SK-N-MC (cell line): ENCODE results near the gene AGGF1.
"Not testable (repeated sequence)": the region's sequence is repeated elsewhere in the genome, so short reads cannot be mapped to it uniquely, and the experiment has no call there.

Source experiments
- DNase-seq: peaks from one replicate; pipeline ENCODE4 v3.0.0-alpha.2; 2011; ENCODE audit warnings: low read depth, low spot score
- H3K27ac ChIP-seq: fragments of 200-600 bp; sonication (generic); 2 replicates; pipeline ENCODE4 v1.5.1; 2016; ENCODE audit warnings: mixed run types
- H3K36me3 ChIP-seq: fragments of 200-600 bp; sonication (generic); 2 replicates; pipeline ENCODE4 v1.6.1; 2017; ENCODE audit warnings: antibody characterized with exemption, low read length, mixed read lengths; ENCODE audit not compliant: insufficient read depth
- H3K4me3 ChIP-seq: fragments of 200-600 bp; sonication (generic); 2 replicates; pipeline ENCODE4 v1.5.1; 2016
- H3K9ac ChIP-seq: fragments of 200-600 bp; sonication (generic); 2 replicates; pipeline ENCODE4 v1.8.0; 2017; ENCODE audit warnings: mixed run types, mixed read lengths; ENCODE audit not compliant: insufficient read length
- H3K9me3 ChIP-seq: fragments of 200-600 bp; sonication (generic); 2 replicates; pipeline ENCODE4 v1.6.1; 2017; ENCODE audit warnings: low read depth, mild to moderate bottlenecking, antibody characterized with exemption, low read length, moderate library complexity, mixed read lengths
- EZH2 ChIP-seq: fragments of 200-600 bp; sonication (generic); IDR thresholded peaks from one replicate; pipeline ENCODE4 v1.6.1; 2017; ENCODE audit warnings: antibody characterized with exemption
- FOXP2 ChIP-seq: optimal IDR thresholded peaks from 2 replicates; pipeline ENCODE3; 2011; ENCODE audit warnings: mild to moderate bottlenecking, moderate library complexity; ENCODE audit not compliant: insufficient read depth; ENCODE audit errors: extremely low read length, control extremely low read depth
- POLR2AphosphoS5 ChIP-seq: IDR thresholded peaks from 2 replicates; pipeline ENCODE4 v1.6.1; 2012; ENCODE audit warnings: mild to moderate bottlenecking, low read depth, low read length, borderline replicate concordance

AGGF1 gene, protein sequence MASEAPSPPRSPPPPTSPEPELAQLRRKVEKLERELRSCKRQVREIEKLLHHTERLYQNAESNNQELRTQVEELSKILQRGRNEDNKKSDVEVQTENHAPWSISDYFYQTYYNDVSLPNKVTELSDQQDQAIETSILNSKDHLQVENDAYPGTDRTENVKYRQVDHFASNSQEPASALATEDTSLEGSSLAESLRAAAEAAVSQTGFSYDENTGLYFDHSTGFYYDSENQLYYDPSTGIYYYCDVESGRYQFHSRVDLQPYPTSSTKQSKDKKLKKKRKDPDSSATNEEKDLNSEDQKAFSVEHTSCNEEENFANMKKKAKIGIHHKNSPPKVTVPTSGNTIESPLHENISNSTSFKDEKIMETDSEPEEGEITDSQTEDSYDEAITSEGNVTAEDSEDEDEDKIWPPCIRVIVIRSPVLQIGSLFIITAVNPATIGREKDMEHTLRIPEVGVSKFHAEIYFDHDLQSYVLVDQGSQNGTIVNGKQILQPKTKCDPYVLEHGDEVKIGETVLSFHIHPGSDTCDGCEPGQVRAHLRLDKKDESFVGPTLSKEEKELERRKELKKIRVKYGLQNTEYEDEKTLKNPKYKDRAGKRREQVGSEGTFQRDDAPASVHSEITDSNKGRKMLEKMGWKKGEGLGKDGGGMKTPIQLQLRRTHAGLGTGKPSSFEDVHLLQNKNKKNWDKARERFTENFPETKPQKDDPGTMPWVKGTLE

DNA sequence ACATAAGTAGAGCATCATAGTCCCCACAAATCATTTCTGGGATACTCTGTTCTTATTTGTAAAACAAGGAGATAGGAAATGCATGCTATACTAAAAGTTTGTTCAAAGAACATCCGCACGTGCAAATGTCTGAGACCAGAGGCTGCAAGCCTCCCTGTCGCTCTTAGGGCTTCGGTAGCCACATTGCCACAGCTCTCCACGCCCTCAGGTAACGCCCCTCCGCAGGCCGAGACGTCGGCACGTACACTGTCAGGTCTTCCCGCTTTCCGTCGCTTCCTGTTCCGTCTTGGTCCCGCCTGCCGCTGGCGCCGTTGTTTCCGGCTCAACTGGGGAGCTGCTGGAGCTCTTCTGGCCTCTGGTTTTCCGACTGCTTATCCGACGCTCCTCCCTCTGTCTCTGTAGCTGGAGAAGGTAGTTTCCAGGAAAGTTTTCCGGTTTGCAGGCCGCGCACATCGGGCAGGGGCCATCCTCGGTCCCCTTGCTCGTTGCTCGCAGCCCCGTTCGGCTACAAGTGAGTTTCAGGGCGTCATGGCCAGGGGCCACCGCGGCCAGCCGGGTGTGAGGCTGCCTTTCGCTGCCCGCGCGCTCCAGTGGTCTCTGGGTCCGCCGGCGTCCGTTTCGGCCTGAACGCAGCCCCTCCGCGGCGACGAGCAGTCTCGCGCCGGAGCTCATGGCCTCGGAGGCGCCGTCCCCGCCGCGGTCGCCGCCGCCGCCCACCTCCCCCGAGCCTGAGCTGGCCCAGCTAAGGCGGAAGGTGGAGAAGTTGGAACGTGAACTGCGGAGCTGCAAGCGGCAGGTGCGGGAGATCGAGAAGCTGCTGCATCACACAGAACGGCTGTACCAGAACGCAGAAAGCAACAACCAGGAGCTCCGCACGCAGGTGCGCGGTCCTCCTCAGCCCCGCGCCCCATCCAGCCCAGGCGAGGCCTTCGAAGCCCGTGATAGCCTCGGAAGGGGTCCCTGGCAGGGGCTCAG, at the start of gene AGGF1:
Gene AGGF1 (plus strand): TSS at position 308 of the 975 bp plus-strand sequence. CDS start 363 bp downstream, at position 671.
- Histone ChIP-seq H3K27ac (peak within 1 kb of the TSS; percentile 84), H3K36me3 (peaks cover 5% of the 10 kb centered on the region), H3K9me3 (no peaks in the 10 kb centered on the region), H3K9ac (peak within 1 kb of the TSS; percentile 97), H3K4me3 (peak within 1 kb of the TSS; percentile 85)
- peak; percentile 77 for DNase-seq
- TF ChIP-seq POLR2AphosphoS5 (peak; percentile 98), EZH2 (no peak), FOXP2 (no peak)

DNA sequence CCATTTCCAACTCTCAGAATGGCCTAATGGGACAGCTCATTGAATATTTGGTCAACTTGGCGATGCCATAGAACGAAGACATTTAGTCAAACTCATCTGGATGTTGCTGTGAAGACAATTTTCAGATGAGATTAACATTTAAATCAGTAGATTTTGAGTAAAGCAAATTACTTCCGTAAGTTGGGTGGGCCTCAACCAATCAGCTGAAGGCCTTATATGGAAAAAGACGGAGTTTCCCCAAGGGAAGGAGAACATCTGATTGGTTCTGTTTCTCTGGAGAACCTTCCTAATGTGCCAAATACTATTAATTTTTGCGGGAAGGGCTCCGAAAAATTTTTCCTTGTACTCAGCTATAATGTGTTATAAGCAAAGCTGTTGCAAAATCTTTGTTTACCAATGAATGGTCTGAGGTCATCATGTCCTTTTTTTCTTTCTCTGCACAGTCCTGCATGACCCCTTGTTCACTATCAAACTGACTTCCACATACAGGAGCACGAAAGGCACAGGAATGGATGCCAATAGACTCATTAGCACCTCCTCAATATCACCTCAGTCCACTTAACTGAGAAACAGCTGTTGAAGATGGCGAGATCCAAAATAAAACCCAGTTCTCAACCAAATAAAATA, 49.6 kb upstream of the AGGF1 start:
- Histone ChIP-seq H3K9ac (no peak overlapping the region), H3K4me3 (no peak overlapping the region), H3K9me3 (no peaks in the 10 kb centered on the region), H3K36me3 (no peaks in the 10 kb centered on the region), H3K27ac (no peak overlapping the region)
- TF ChIP-seq EZH2 = no peak
- TF ChIP-seq FOXP2 = no peak
- TF ChIP-seq POLR2AphosphoS5 = no peak
- DNase-seq = no peak

DNA sequence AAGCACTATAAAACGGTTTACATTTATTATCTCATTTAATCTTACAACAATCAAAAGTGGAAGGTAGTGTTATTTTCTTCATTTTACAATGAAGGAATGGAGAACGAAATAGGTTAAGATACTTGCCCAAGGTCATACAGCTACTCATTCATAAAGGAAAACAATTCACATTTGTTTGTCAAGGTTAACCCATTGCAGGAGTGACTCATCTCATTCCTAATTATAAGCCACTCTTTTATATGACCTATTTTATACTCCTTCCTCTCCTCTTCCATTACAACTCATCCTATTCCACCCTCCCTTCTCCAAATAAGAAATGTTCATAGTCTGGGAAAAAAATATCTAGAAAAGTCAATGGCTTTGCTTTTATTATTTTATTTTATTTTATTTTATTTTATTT, 47.8 kb upstream of the AGGF1 start:
- H3K9ac ChIP-seq = no peak overlapping the region
- H3K36me3 ChIP-seq = no peaks in the 10 kb centered on the region
- TF ChIP-seq EZH2 = no peak
- no peak for TF ChIP-seq FOXP2
- no peak for TF ChIP-seq POLR2AphosphoS5

DNA sequence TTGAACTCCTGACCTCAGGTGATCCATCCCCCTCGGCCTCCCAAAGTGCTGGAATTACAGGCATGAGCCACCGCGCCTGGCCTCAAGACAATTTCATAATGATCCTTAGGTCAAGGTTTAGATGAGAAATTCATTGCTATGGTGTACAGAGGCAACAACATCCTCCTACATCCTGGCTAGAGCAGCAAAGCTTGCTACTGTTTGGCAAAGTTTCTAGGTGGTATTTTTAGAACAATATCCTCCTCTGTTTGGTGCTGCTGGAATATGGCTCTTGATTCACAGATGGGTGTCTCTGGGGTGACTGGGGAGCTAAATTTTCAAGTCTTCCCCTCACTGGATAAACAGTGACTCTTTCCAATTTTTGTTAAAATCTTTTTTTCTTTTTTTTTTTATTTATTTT, 46.7 kb upstream of the AGGF1 start:
- Histone ChIP-seq H3K36me3 (no peaks in the 10 kb centered on the region), H3K4me3 (no peak overlapping the region), H3K27ac (no peak overlapping the region), H3K9ac (no peak overlapping the region), H3K9me3 (no peaks in the 10 kb centered on the region)
- DNase-seq = no peak
- no peak for TF ChIP-seq FOXP2
- TF ChIP-seq POLR2AphosphoS5 = no peak
- TF ChIP-seq EZH2 = no peak

More for the DNA sequence above, 47.8 kb upstream of the AGGF1 start:
- DNase-seq = no peak
- no peak overlapping the region for H3K4me3 ChIP-seq
- no peak overlapping the region for H3K27ac ChIP-seq
- H3K9me3 ChIP-seq = no peaks in the 10 kb centered on the region

DNA sequence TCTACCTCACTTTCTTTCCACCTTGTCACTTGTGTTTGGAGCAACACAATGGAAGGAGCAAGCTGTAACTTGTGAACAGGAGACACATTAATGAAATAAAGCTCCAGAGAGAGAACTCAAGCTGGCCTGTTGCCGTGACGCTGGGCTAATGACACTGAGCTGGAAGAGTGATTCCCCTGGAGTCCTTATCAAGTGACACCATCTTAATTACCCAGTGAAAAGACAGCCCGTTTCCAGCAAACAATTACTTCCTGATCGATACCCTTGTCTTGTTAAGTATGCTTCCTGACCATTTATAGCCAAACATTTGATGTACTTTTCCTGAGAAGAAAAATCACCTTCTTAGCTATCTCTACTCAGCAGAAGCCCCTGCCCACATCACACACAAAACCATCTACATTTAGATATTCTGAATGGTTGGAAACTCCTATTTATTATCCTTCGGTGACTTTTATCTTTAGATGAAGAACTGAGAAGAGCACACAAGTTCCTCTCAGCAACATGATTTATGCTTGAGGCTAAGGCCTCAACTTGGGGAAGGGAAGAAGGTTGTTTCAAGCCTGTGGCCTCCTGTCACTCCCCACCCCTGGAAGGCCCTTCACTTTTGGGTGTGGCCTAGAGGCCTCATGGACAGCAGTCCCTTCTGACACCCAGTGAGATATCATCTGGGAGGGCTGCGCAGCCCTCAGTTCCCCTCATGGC, 43.2 kb upstream of the AGGF1 start:
- H3K4me3 ChIP-seq = no peak overlapping the region
- no peak overlapping the region for H3K9ac ChIP-seq
- no peak for TF ChIP-seq POLR2AphosphoS5
- TF ChIP-seq FOXP2 = no peak
- no peaks in the 10 kb centered on the region for H3K36me3 ChIP-seq
- H3K9me3 ChIP-seq = no peaks in the 10 kb centered on the region
- H3K27ac ChIP-seq = no peak overlapping the region
- DNase-seq = no peak

DNA sequence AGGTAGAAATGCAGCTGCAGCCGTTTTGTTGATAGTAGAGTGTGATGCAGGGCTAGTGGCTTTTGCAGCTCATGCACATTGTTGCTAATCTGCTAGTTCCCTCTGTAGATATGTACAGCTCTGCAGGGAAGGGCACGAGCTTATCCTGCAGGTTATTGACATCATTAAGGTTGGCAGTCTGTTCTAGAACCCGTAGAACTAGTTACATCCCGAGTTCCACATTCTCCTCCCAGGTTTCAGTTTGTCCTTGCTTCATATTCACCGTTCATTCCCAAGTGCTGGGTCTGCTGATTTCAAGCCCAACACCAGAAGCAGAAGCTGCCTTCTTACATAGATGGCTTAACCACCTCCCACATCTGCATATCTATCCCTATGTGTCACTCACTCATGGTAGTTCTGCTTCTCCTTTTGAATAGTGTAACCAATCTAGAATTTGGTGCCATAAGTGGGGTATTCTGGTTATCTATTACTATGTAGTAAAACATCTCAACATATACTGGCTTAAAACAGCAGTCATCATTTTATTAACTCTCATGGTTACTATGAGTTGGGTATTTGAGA, 39.2 kb upstream of the AGGF1 start:
- DNase-seq = no peak
- TF ChIP-seq EZH2 (no peak), POLR2AphosphoS5 (no peak), FOXP2 (no peak)
- Histone ChIP-seq H3K9ac (no peak overlapping the region), H3K9me3 (no peaks in the 10 kb centered on the region), H3K4me3 (no peak overlapping the region), H3K27ac (no peak overlapping the region), H3K36me3 (no peaks in the 10 kb centered on the region)

DNA sequence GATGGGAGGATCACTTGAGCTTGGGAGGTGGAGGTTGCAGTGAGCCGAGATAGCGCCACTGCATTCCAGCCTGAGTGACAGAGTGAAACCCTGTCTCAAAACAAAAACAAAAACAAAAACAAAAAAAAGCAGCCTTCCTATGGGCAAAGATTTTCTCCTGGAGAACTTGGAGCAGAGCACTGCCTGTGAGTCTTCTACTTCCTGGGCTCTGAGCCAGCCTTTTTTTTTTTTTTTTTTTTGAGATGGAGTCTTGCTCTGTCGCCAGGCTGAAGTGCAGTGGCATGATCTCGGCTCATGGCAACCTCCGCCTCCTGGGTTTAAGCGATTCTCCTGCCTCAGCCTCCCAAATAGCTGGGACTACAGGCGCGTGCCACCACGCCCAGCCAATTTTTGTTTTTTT, 36.8 kb upstream of the AGGF1 start:
- not testable (repeated sequence) for DNase-seq, H3K9ac ChIP-seq, H3K9me3 ChIP-seq, H3K36me3 ChIP-seq, H3K27ac ChIP-seq, H3K4me3 ChIP-seq
